ENCODE data around the gene IGF2BP1. TPM values are rescaled to one million over a fixed set of nuclear protein-coding genes. Genes with fewer than 3 reads are reported as not detected.
"Not testable (repeated sequence)": the region's sequence is repeated elsewhere in the genome, so short reads cannot be mapped to it uniquely, and the experiment has no call there.

The IGF2BP1 gene
- total RNA-seq, 1 donor from 2014 or later: 0.85 TPM

DNA sequence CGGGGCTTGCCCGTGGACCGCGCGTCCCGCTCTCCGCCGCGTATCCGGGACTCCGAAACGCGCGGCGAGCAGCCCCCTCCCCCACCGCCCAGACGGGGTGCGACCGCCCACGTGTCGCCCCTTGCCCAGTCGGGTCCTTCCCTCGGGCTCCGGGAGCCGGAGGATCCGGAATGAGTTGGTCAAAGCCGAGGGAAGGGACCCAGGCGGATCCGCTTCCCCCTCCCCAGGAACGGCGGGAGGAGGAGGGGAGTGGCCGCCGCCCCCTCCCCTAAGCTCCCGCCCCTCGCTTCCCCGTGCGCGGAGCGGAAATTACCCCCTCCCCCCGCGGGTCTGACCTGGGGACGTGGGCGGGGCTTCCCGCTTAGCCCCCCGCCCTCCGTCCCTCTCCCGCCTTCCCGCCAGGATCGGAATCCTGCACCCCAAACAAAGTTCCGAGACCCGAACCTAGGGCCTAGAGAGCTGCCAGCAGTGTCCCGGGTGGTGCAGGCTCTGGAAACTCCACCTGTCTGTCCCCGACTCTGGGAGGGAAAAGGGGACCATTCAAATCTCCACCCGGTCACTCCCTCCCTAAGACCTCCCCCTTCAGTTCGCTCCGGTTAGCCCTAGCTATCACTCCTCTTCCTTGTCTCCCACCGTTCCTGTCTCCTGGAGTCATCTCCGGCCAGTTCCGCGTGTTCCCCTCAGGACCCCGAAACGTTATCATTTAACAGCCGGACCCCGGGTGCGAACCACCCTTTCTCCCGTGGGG, 1.0 kb upstream of the IGF2BP1 start:
- DNase-seq: no peak

DNA sequence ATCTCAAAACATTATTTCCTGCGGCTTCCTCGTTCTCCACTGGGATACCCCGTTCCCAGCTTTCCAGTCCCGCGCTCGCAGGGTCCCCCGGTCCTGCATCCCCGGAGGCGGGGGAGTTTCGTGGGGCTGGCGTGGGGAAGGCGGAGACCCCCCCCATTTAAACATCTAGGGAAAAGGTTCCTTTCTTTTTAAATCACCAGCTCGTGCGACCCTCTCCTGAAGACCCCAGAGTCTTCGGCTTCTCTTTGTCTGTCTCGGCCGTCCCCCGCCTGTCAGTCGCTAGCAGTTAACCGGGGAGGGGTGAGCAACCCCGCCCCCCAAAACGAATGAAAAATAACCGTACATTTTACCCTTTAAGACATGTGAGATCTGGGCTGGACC, 473 bp upstream of the IGF2BP1 start:
- no peak for DNase-seq

DNA sequence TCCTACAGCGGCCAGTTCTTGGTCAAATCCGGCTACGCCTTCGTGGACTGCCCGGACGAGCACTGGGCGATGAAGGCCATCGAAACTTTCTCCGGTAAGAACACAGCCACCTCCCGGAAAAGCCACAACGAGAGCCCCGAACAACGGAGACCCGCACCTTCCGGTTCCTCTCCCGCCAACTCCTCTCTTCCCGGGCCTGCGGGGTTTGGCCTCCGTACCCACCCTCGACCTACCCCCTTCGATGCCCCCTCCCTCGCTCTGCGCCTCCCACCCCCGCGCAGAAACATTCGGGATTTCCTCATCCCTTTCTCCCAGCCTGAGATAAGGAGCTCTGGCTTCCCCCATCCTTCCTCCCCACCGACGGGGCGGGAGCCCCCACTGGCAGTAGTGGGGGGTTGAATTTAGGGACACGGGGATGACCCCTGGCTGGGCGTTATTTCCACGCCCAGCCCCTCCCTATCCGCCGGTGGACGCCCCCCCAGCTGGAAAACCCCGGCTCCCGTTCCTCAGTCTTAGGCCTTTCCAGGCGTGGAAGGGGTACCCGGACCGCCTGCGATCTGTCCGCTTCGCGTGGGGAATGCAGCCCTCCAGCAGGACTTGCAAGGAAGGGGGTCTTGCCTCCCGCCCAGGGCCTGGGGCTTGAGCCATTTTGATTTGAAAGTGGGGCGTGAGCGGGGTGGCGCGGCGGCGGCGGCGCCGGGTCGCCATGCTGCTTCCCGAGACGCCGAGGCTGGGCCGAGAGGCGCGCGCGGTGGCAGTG, 822 bp downstream of the IGF2BP1 start:
- no peak for DNase-seq

DNA sequence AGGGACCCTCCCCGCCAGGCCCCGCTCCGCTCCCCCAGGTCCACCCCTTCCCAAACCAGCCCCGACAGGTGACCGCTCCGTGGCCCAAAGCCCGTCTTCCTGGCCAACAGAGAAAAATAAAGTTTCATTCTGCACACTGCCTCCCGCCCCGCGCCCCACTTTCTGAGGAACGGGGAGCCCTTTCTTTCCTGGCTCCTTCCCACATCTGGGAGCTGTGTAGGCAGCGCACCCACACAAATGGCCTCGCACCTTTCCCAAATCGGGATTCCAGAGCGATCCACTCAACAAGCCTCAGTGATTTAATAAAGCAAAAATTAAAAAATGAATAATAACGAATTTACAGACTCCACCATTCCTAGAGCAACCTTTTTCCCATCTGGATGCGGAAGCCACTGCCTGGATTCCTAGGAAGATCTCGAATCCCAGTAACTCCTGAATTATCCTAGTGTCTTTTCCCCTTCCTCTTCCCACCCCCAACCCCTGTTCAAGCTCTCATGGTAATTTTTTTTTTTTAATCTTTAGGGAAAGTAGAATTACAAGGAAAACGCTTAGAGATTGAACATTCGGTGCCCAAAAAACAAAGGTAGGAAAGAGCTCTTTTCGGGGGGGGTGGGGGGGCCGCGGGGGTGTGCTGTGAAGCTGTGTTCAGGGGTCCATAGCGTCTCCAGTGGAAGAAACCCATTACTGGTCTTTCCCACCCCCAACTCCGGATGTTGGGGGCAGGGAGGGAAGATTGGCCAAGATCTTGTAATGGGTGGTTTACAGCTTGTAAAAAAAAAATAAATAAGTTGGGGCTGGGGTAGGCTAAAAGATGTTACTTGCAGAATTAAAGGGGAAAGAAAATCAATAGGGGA, 1.6 kb downstream of the IGF2BP1 start:
- DNase-seq: no peak

DNA sequence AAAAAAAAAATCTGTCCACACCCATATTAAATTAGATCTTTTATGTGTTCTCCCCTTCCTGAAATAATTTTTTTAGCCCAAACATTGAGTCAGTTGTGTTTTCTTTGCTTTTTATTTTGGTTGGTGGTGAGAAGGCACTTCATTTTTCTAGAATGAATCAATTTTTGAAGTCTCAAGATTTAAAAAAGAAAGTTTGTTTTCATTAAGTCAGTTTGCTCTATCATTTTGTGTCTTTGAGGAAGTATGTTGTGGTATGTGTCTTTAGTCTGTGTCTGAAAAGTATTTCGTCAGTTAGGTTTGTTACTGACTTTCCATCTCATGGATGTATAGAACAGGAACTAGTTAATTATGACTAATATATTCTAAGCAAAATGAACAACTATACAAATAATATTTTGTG, 3.8 kb downstream of the IGF2BP1 start:
- DNase-seq: no peak

DNA sequence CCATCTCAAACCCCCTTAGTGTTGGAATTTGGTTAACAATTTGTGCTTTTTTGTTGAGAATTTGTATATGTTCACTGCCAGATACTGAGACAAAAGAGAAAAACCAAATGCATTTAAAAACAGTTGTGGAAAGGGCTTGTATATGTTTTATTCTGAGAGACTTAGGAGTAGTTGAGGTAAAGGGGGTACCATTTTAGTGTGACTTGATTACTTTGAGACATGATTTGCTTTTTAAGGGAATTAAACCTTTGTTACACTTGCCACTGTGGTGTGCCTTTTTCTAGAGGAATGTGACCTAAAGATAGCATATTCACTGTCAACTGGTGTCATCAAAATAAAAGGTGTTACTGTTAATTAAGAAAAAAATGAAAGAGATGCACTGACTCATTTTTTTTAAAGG, 4.5 kb downstream of the IGF2BP1 start:
- no peak for DNase-seq

DNA sequence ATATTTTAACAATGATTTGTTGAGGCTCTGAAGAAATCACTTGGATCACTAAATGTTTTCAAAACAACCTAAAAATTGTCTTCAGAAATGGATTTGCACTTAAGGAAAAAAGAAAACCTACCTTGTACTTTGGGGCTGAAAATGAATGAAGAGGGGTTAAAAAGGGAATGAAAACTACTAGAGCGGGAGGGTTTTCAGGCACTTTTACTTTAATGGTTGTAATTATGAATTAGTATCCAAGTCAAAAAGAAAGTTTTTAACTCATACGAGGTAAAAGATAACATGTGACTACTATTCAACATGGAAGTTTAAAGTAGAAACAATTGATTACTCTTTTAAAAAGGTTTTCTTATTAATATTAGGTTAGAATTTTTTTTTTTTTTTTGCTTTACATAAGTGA, 5.1 kb downstream of the IGF2BP1 start:
- DNase-seq: no peak

DNA sequence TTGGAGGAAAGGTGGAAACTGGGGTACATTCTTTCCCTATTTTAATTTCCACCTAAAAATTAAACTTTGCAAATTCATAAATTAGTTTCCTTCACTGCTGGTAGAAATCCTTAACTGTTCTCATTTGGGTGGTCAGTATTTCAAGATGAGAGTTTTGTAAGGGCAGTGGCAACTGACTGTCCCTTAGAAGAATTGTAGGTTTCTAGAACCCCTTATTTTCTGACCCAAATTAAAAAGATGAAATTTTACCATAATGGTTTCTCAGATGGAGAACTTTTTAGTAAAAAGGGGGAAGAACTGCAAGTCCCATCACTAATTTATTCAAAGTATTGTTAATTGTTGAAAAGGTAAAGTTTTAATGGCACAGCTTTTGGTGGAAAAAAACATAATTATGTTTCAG, 5.6 kb downstream of the IGF2BP1 start:
- DNase-seq: no peak

DNA sequence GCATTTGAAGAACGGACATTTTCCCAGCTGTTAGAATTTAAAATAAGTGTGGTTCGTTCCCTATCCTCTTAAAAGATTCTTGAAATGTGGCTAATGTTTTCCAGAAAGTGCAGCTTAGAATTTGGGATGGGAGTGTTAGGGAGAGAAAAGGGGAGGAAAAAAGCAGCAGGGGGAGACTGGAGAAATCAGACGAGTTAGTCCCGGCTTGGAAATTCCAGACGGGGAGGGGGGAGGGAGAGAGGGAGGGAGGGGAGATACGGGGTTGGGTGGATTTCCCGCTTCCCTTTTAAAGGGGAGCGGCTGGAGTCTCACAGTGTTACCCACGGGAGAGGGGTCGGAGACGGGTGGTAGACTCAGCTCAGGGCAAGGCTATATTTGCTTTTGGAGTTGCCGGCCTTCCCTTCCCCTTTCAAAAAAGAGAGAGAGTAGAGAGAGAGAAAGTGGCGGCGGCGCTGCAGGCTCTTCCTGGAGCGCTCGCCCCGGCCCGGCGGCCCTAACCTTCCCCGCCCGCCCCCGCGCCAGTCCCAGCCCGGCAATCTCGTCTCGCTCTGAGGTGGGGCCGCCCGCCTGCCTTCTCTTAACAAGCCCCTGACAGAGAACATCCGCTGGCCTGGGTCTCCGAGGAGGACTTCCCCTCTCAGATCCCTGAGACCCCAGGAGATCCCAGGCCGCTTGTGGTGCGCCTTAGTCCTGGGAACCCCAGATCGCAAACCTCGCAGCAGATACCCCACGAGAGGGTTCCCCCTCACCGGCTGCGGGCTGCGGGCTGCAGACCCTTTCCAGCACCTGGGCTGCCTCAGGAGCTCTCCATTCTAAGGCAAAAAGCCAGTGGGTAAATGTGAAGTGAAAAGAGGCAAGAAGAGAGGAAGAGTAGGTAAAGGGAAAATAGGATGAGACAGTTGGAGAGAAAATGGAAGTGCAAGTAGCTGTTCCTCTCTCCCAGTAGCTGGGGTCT, 6.6 kb downstream of the IGF2BP1 start:
- DNase-seq: no peak

DNA sequence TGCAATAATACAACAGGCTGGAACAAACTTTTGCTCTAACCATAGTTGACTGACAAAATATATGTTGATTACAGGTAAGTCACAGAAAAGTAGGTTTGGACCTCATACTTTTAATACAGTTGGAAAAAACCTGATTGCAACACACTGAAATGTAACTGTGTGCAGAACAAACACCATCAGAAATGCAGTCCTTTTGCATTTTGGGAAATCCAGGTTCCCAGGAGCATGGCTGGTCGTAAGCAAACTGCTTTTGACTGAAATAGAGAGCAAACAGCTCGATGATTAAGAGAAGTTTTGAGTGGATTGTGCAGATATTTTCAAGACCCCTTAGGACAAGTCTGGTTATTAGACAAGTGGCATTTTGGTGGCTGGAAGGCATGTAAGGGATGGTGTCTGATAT, 8.0 kb downstream of the IGF2BP1 start:
- no peak for DNase-seq

DNA sequence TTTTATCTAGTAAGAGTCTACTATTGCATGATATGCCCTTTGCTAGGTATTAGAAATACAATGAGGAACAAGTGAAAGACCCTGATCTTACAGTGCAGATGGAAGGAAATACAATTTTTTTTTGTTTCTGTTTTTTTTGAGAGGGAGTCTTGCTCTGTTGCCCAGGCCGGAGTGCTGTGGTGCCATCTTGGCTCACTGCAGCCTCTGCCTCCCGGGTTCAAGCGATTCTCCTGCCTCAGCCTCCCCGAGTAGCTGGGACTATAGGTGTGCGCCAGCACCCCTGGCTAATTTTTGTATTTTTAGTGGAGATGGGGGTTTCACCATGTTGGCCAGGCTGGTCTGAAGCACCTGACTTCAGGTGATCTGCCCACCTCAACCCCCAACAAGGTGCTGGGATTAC, 11.7 kb downstream of the IGF2BP1 start:
- DNase-seq: not testable (repeated sequence)

DNA sequence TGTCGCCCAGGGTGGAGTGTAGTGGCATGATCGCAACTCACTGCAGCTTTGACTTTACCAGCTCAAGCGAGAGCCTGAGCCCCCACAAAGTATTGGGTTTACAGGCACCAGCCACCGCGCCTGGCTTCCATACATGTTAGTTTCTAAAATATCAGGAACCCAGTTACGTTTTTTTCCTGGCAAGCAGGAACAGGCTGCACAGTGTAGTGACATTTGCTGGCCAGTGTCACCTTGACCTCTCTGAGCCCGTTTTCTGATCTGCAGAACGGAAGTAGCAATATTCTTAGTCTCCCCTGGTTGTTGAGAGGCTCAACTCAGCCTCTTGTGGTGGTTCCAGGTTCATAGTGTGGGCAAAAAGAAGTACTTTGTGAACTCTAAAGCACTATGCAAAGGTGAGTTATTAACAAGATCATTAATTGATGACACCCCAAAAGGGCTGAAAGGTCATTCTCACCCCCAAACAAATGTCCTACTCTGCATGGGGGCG, 15.6 kb downstream of the IGF2BP1 start:
- no peak for DNase-seq

DNA sequence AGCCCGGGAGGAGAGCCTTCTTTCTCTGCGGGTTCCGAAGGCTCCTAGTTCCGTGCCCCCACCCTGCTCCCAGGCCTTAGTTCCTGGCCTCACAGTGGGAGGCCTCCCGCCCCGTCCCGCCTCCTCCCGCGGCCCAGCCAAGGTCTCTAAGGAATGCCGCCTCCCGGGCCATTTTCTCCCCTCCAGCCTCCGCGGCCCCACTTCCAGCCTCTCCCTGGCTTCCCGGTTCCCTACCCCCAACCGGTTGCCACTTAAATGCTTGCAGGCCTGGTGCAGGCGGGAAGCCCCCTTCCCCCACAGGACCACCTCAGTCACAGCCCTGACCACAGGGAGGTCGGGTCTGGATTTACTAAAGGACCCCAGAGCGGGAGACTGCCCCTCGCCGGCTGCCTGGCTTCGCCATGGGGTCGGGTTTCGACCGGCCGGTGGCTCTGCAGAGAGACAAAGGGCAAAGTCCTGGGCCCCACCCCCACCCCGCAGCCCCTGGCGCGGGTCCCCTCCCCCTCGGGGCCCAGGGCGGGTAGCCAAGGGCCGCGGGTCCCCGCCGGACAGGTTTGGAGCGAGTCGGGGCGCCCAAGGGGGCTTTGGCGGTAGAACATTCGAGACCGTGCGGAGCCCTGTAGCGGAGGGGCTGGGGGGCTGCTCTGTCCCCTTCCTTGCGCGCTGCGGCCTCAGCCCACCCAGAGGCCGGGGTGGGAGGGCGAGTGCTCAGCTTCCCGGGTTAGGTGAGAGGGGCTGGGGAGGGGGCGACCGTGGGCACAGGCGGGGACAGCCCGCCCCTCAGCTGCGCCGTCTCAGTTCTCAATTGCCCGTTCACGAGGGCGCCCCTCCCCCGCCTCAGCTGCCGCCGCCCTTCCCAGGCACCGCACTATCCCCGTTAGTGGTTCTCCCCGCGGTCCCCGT, 16.4 kb downstream of the IGF2BP1 start:
- DNase-seq: no peak

DNA sequence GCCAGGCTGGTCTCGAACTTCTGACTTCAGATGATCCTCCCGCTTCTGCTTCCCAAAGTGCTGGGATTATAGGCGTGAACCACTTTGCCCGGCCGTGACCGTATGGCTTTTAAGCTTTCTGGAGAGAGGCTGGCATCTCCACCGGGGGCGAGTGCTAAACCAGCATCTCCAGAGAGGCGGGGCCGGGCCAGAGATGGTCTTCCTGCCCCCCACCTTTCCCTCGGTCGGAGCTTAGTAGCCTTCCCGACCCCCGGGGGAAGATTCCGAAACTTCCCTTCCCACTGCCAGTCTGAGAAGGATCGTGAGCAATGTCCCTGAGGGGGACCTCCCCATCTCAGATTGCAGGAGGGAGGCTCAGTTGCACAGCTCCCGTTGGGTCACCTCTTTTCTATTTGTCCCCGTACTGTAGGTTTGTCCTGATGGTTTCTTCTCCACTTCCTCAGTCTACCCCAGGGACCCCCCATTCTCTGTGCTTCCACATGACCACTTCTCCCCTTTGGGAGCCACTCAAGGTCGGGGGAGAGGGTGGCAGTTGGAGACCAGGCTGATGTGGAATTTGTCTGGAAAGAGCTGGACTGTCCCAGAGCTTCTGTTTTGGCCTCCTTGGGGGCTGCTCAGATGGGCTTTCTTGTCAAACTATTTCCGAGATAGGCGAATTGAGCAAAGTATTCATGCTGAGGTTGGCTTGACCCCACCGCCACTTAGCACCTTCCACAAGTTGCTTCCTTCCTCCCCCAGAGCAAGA, 18.2 kb downstream of the IGF2BP1 start:
- no peak for DNase-seq

DNA sequence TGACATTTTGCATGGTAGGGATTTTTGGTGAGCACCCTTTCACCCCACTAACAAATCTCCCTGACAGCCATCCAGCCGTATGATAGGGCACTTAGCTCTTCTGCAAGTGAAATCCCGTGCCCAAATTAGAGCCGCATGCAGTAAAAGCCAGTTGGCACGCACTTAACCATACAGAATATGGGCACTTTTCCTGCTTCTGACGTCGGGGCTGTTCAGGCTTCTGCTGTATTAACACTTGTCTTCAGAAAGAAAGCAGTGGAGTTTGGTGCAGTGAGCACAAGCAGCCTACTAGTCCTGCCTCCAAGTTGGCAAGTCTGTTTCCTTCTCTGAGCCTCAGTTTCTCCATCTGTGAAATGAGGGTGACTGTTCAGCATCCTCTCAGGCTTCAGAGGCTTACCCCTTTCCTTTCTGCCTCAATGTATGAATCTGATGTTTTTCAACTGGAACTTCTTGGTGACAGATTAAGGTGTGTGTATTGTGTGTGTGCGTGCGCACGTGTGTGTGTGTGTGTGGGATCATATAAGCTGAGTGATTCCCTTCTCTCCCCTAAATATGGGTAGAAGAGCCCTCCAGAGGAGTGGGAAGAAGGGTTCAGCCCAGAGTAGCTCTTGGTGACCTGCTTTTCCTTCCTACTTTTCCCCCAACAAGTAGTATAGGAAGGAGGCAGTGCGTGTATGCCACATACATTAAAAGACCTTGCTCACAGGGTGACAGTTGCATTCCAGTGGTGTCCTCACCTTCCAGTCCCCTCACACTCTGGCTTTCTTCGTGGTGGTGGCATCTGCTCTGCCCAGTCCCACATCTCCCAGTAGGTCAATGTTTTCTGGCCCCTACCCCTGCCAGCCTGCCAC, 19.0 kb downstream of the IGF2BP1 start:
- no peak for DNase-seq

DNA sequence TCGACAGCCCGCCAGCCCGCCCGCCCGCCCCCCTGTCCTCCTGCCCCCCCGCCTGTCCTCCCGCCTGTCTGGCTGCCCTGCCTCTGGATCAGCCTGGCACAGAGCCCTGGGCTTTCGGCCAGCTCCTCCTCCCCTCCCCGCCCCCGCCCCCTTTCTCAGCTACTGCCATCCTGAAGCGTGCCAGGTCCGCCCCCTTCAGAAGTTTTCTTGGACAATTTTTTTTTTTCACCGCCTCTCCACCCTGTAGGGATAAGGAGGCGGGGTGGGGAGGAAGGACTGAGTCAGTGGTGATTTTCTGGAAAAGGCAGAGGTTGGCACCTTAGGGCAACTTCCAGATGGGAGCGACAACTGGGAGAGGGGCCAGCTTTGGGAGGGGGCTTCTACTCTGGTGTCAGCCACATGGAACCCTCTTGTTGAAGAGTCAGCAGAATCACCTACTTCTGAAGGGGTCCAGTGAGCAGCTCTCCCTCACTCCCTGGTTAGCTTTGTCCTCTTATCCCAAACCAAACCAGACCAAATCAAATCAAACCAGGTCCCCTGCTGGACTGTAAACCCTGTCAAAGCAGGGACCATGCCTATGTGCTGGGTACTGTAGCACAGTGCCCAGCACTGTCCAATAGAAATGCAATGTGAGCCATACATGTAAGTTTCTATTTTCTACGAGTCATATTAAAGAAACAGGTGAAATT, 19.7 kb downstream of the IGF2BP1 start:
- peak; percentile 82 for DNase-seq

DNA sequence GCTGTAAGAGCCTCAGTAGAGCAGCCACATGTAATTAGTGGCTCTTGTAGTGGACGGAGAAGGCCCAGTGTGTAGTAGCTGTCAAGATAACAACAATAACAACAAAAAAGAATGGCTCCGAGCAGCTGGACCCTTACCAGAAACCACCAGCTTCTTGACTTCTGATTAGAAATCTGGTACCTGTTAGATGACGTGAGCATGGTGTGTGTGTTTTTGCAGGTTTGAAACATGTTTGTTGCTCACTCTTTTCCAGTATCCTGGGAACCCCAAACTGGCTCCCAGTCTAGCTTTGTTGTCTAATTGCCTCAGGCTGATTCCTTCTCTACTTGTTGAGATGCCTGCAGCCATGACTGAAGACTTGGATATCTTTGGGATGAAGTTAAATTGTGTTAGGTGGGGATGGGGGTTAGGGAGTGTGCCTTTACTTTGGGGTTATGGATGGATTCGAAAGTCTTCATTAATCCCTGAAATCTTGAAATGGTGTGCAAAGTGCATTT, 21.0 kb downstream of the IGF2BP1 start:
- no peak for DNase-seq

DNA sequence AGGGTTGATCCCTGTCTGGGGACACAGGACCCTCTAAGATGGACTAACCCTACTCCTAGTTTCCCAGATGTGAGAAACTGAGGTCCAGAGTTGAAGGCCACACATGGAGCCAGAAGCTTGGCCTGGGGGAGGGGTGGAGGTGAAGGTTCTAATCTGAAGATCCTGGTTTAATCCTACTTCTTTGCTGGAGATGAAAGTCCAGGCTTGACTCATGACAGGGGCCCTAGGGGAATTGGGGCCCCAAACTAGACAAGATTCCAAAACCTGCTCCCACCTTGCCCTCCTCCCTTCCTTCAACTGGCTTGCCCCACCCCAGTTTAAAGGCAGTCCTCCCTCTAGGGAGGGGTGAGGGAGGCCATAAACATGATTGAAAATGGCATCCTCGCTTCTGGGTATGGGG, 21.6 kb downstream of the IGF2BP1 start:
- DNase-seq: no peak
